Hindlimb muscle (tissue), 1 donor: Measurements from ENCODE around the gene ADGRG6. TPM values are rescaled to one million over a fixed set of nuclear protein-coding genes. Genes with fewer than 3 reads are reported as not detected.

Experiments
- polyA plus RNA-seq: library from polyadenylated mRNA; unstranded; fragments of 120-200 nt; gene quantifications from one replicate; pipeline ENCODE4 v1.2.1, GENCODE V29; 2013; ENCODE audit not compliant: insufficient read length

The ADGRG6 gene
- polyA plus RNA-seq, 1 donor: 7.2 TPM

Other genes with a start within 250 kb of the ADGRG6 start
- not detected for gene GJE1, start 169.1 kb upstream of the ADGRG6 start, polyA plus RNA-seq
- 0.14 TPM for gene NMBR, start 154.9 kb upstream of the ADGRG6 start, polyA plus RNA-seq
- gene VTA1, start 154.7 kb upstream of the ADGRG6 start, polyA plus RNA-seq: 53.1 TPM